ENCODE data around the gene ATP10A. TPM values are rescaled to one million over a fixed set of nuclear protein-coding genes. Genes with fewer than 3 reads are reported as not detected.

The ATP10A gene
- total RNA-seq, 2 experiments from 2014 or later: 0.06 TPM; not detected in 1

DNA sequence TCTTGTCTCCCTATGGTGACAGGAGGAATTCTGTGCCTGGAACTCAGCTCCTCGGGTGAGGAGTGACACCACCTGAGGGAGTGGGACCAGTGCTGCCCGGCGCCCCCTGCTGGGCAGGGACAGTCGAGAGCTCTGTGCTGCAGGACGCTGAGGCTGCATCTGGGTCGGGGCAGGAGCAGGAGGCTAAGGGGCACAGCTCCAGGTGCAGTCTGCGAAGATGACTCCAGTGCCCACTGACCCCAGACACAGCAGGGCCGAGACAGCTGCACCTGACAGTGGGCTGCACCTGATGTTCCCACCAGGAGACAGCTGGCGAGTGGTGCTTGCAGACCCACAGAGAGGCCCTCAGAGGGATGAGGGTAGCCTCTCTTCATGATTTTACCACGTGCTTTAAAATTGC, 152.9 kb downstream of the ATP10A start:
- intact Hi-C loops (cut with micrococcal nuclease; ENCODE audit: unreplicated experiment): no loop called here
- BruUV-seq (replicated peaks): no TSS peak

DNA sequence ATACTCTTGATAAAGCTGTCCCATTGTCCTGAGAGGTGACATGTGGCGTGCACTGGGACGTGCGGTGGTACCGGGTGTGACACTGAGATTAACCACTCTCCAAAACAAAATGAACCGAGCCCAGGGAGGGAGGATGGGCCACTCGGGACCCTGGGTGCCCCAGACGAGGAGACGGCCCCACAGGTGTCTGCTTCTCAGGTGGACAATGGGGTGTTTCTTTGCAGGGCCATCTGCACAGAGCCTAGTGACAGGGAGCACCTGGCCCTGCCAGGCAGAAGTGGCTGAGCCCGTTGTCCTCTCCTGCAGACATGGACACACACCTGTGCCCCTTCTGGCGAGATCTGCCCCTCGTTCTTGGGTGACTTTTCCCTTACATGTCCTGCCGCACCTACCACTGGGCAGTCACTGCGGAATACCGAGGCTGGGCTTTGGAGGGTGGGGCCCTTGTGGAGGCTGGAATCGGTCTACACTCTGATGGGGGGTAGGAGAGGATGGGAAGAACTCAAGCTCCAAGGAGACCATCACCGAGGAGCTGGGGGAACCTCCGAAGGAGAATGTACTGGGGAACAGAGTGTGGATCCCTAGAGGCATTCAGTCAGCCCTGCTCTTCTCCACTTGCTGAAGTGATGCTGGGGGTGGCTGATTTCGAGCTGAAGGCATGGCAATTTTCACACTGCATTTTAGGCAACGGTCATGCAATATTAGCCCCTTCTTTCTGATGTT, 153.5 kb downstream of the ATP10A start:
- intact Hi-C loops (cut with micrococcal nuclease; ENCODE audit: unreplicated experiment): loop anchor here (10.0 kb wide), 1 partner anchor 205 kb away; no protein-coding TSS in a partner anchor
- Histone ChIP-seq H3K79me2 (ENCODE audit: insufficient read depth, low read depth, low read length) (no peaks in the 10 kb centered on the region), H3K4me2 (ENCODE audit: low read length) (no peak overlapping the region), H3K4me3 (ENCODE audit: low read depth, low read length, poor library complexity, severe bottlenecking) (no peak overlapping the region), H3K36me3 (ENCODE audit: insufficient read depth, low read length) (no peaks in the 10 kb centered on the region), H3K9me3 (ENCODE audit: low read length) (no peaks in the 10 kb centered on the region), H2AFZ (ENCODE audit: low read length) (no peak overlapping the region), H3K27ac (ENCODE audit: low read depth, low read length, poor library complexity, severe bottlenecking) (no peak overlapping the region), H3K4me1 (ENCODE audit: insufficient read depth, low read length, poor library complexity, severe bottlenecking) (no peaks in the 10 kb centered on the region), H3K9me2 (ENCODE audit: insufficient read depth, low read length) (no peaks in the 10 kb centered on the region), H4K20me1 (ENCODE audit: insufficient read depth, low read length) (no peaks in the 10 kb centered on the region)
- TF ChIP-seq EZH2phosphoT487 (IDR thresholded peaks at IDR 0.05; ENCODE audit: borderline replicate concordance, low read depth, low read length): no peak
- TF ChIP-seq, protein P1, sequence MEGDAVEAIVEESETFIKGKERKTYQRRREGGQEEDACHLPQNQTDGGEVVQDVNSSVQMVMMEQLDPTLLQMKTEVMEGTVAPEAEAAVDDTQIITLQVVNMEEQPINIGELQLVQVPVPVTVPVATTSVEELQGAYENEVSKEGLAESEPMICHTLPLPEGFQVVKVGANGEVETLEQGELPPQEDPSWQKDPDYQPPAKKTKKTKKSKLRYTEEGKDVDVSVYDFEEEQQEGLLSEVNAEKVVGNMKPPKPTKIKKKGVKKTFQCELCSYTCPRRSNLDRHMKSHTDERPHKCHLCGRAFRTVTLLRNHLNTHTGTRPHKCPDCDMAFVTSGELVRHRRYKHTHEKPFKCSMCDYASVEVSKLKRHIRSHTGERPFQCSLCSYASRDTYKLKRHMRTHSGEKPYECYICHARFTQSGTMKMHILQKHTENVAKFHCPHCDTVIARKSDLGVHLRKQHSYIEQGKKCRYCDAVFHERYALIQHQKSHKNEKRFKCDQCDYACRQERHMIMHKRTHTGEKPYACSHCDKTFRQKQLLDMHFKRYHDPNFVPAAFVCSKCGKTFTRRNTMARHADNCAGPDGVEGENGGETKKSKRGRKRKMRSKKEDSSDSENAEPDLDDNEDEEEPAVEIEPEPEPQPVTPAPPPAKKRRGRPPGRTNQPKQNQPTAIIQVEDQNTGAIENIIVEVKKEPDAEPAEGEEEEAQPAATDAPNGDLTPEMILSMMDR (conservative IDR thresholded peaks at IDR 0.05; ENCODE audit: low read length): no peak
- BruUV-seq (replicated peaks): no TSS peak
- DNase-seq (ENCODE audit: low spot score): no peak
- ChIA-PET CTCF (ENCODE audit: unreplicated experiment) (interaction anchor here (0.5 to 1.4 kb wide), 5 partner anchors 10 to 231 kb away, joined by 3 to 5 read pairs (median 4); no protein-coding TSS in a partner anchor), POLR2A (interaction anchor here (1.2 kb wide), 1 partner anchor 218 kb away, joined by 4 read pairs; no protein-coding TSS in a partner anchor)

More for the DNA sequence above, 152.9 kb downstream of the ATP10A start:
- peak; percentile 63 for DNase-seq (ENCODE audit: low spot score)
- Histone ChIP-seq H3K79me2 (ENCODE audit: insufficient read depth, low read depth, low read length) (no peaks in the 10 kb centered on the region), H3K4me1 (ENCODE audit: insufficient read depth, low read length, poor library complexity, severe bottlenecking) (no peaks in the 10 kb centered on the region), H3K9me3 (ENCODE audit: low read length) (no peaks in the 10 kb centered on the region), H3K27ac (ENCODE audit: low read depth, low read length, poor library complexity, severe bottlenecking) (no peak overlapping the region), H4K20me1 (ENCODE audit: insufficient read depth, low read length) (no peaks in the 10 kb centered on the region), H3K36me3 (ENCODE audit: insufficient read depth, low read length) (no peaks in the 10 kb centered on the region), H2AFZ (ENCODE audit: low read length) (no peak overlapping the region), H3K9me2 (ENCODE audit: insufficient read depth, low read length) (no peaks in the 10 kb centered on the region), H3K4me3 (ENCODE audit: low read depth, low read length, poor library complexity, severe bottlenecking) (no peak overlapping the region), H3K4me2 (ENCODE audit: low read length) (no peak overlapping the region)
- TF ChIP-seq EZH2phosphoT487 (IDR thresholded peaks at IDR 0.05; ENCODE audit: borderline replicate concordance, low read depth, low read length): no peak
- TF ChIP-seq, protein P1 (conservative IDR thresholded peaks at IDR 0.05; ENCODE audit: low read length): peak; percentile 84
- ChIA-PET POLR2A (interaction anchor here (1.2 kb wide), 1 partner anchor 217 kb away, joined by 4 read pairs; no protein-coding TSS in a partner anchor), CTCF (ENCODE audit: unreplicated experiment) (interaction anchor here (0.5 to 1.4 kb wide), 5 partner anchors 10 to 230 kb away, joined by 3 to 5 read pairs (median 4); no protein-coding TSS in a partner anchor)

DNA sequence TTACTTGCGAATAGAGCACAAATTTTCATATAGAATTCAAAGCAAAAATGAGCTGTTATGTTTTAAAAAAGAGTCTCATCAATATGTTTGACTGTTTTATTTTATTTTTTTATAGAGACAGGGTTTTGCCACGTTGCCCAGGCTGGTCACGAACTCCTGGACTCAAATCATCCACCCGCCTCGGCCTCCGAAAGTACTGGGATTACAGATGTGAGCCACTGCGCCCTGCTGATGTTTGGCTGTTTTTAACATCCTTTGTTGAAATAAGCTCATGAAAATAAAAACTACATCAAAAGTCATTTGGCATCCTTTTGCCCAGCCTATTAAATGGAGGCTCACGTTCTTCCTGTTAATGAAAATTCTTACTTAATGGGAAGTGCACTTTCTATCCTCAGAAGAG, 154.7 kb downstream of the ATP10A start:
- Histone ChIP-seq H4K20me1 (ENCODE audit: insufficient read depth, low read length) (no peaks in the 10 kb centered on the region), H3K4me2 (ENCODE audit: low read length) (no peak overlapping the region), H3K36me3 (ENCODE audit: insufficient read depth, low read length) (no peaks in the 10 kb centered on the region), H3K9me2 (ENCODE audit: insufficient read depth, low read length) (no peaks in the 10 kb centered on the region), H3K9me3 (ENCODE audit: low read length) (no peaks in the 10 kb centered on the region), H3K79me2 (ENCODE audit: insufficient read depth, low read depth, low read length) (no peaks in the 10 kb centered on the region), H3K4me1 (ENCODE audit: insufficient read depth, low read length, poor library complexity, severe bottlenecking) (no peaks in the 10 kb centered on the region), H3K4me3 (ENCODE audit: low read depth, low read length, poor library complexity, severe bottlenecking) (no peak overlapping the region), H2AFZ (ENCODE audit: low read length) (no peak overlapping the region), H3K27ac (ENCODE audit: low read depth, low read length, poor library complexity, severe bottlenecking) (no peak overlapping the region)
- BruUV-seq (replicated peaks): no TSS peak
- DNase-seq (ENCODE audit: low spot score): no peak
- intact Hi-C loops (cut with micrococcal nuclease; ENCODE audit: unreplicated experiment): loop anchor here (10.0 kb wide), 1 partner anchor 204 kb away; no protein-coding TSS in a partner anchor
- TF ChIP-seq EZH2phosphoT487 (IDR thresholded peaks at IDR 0.05; ENCODE audit: borderline replicate concordance, low read depth, low read length): no peak
- TF ChIP-seq, protein P1 (conservative IDR thresholded peaks at IDR 0.05; ENCODE audit: low read length): no peak
- CTCF ChIA-PET (ENCODE audit: unreplicated experiment): no interaction called here
- POLR2A ChIA-PET: interaction anchor here (0.6 kb wide), 1 partner anchor 359 kb away, joined by 3 read pairs; no protein-coding TSS in a partner anchor
